ENCODE data around the gene STKLD1.

DNA sequence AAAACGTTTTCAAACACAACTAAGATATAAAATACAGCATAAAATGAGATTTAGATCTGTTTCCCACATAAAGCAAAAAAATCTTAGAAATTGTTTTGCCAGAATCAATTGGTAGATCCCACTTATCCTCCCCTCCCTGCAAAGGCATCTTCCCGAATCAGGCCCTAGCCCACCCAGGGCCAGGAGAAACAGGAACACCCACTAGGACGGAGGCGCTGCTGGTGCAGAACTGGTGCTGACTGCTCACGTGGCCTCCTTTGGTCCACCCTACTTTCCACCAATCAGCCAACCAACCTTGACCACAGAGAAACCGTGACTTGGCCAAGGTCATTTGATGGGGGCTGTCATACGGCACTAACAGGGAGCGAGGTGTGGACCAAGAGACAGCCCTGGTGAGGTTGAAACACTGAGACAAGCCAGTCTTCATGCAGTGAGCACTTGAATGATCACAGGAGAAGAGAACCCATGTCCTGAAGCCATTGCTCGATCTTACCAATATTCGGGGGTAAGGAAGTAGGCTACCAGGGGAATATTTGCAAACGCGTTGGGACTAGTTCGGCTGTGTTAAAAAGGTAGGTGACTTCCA, 14.6 kb upstream of the STKLD1 start:
- TF ChIP-seq, protein P1, sequence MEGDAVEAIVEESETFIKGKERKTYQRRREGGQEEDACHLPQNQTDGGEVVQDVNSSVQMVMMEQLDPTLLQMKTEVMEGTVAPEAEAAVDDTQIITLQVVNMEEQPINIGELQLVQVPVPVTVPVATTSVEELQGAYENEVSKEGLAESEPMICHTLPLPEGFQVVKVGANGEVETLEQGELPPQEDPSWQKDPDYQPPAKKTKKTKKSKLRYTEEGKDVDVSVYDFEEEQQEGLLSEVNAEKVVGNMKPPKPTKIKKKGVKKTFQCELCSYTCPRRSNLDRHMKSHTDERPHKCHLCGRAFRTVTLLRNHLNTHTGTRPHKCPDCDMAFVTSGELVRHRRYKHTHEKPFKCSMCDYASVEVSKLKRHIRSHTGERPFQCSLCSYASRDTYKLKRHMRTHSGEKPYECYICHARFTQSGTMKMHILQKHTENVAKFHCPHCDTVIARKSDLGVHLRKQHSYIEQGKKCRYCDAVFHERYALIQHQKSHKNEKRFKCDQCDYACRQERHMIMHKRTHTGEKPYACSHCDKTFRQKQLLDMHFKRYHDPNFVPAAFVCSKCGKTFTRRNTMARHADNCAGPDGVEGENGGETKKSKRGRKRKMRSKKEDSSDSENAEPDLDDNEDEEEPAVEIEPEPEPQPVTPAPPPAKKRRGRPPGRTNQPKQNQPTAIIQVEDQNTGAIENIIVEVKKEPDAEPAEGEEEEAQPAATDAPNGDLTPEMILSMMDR (IDR thresholded peaks at IDR 0.05; ENCODE audit: low read length): no peak
- no peak for TF ChIP-seq EZH2 (optimal IDR thresholded peaks at IDR 0.05; ENCODE audit: low read depth, low read length)

Measured in MM.1S (cell line).